GM11168 (cell line): ENCODE measurements around the gene CNTNAP2.

Source experiments
- in situ Hi-C: fragments of 300-500 bp; cut with MboI; formaldehyde crosslinking; loops from one replicate; pipeline ENCODE4 v1.12.0; 2022; ENCODE audit warnings: low sequenced_read_pairs; ENCODE audit not compliant: unreplicated experiment

CNTNAP2 gene

DNA sequence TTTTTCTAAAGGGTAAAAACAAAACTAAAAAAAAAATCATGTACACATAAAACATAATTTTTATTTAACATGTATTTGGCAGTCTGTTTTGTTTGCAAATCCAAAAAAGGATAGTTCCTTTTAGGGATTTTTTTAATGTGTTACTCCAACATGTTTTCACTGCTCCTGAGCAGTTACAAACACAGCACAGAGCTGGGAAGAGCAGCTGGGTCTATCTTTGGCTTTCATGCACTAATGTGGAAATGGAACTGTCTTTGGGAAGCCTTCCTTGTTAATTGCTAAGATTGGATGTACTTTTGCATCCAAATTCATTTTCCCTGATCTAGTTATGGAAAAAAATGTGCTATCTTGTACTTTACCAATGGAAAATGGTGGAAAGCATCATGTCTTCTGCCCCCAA is 1035.1 kb downstream of the CNTNAP2 start:
- in situ Hi-C loops, result no loop called here

DNA sequence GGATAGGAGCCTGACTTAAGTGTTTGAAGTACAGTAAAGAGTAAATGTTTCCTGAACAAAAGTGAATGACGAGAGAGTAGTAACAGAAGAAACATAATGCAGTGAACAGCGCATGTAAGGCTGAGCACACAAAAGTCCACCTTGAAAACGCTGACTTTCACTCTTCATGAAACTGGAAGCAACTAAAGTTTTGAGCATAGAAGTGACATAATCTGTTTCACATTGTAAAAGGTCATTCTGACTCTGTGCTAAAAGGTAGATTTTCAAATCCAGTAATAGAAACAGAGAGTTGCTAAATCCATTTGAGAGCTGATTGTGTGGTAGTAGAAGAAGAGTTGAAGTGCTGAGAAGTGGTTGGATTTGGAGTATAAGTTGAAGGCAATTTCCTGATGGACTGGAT is 1037.0 kb downstream of the CNTNAP2 start:
- in situ Hi-C loops, result no loop called here

DNA sequence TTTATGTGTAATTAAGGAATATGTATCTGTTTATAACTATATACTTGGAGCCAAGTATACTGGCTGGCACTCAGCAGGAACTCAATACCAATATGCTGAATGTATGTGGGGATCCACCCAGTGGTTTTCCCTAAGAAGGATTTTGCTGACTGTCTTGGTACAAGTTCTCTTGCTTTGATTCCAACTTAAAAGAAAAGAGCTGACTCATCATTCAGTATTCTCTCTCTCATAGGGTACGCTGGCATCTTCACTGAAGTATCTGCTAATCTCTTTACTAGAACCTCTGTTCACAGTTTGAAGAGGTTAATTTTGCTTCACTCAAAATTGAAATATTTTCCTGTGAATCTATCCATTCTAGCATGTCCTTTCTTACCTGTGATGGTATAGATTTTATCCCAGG is 1044.8 kb downstream of the CNTNAP2 start:
- in situ Hi-C loops, result no loop called here

DNA sequence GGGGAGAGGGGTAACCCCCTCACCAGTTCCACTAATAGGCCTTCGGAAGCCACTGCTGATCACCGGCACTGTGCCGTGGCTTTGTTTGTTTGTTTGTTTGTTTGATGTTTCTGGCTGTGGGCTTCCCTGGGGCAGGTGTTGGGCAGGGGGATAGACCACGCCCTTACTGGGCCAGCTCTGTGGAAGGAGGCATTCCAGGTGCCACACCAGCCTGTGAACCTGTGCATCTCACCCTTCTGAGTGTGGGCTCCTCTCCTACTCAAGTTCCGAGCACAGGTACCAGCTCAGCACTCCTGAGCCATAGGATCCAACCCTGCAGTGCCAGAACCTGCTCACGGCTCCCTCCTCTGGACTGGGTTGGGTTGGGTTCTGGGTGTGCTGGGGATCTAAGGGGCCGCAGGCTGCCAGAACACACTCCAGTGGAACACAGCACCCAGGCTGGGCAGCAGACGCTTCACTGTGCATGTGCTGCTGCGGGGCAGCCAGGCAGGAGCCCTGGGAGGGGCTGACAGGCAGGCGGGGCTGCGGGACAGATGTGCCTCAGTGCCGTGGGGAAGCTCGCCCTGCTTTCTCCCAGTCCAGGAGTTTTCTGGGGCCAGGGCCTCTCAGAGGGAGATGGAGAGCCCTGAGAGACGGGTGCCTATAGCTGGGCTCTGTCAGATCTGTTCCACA is 1053.9 kb downstream of the CNTNAP2 start:
- in situ Hi-C loops, result no loop called here

DNA sequence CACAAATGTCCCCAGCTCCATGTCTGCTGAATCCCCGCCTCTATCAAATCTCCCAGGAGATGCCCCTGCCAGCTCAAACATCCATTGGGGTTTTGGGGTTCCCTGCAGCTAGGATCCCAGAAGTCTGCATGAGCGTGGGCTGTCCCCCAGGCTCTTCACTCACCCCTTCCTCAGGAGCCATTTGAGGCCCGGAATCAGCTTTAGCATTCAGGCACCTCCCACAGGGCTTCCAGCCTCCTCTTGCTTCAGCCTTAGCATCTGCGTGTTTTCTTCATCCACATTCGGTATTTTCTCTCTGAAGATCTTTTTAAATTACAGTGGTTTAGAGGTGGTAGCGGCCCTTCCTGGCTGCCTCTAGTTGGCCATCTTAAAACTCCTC is 1054.4 kb downstream of the CNTNAP2 start:
- in situ Hi-C loops, result no loop called here

DNA sequence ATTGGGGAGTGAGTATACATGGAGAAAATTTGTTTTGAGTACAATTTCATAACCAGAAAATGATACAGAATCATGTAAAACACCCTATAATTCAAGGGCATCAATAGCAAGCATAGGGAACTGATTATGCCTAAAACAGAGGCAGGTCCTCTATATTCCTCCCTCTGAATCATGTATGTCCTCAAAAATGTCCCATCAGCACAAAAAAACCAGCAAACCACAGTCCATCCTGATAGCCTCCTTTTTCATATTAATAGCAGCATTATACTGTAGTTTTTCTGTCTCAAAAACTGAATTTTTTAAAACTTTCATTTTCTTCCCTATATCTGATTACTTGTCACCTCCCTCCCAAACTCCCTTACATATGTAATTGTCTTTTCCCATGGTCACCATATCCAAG is 1057.3 kb downstream of the CNTNAP2 start:
- in situ Hi-C loops, result no loop called here

DNA sequence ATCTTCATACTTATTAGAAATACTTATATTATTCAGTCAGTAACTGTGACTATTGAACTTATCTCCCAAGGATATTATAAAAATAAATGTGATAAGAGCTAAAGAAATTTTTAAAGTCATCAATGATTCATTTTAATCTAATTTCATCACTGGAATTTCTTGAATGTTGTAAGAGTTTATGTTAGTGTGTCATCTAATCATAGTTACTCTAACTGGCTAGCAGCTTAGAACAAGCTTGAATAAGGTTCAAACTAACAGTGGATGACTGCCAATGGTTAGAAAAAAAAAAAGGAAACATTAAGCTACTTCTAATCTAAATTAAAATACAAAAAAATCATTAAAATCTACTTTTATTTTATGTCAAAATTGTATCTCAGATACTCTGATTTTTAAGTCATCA is 1066.3 kb downstream of the CNTNAP2 start:
- in situ Hi-C loops, result no loop called here

DNA sequence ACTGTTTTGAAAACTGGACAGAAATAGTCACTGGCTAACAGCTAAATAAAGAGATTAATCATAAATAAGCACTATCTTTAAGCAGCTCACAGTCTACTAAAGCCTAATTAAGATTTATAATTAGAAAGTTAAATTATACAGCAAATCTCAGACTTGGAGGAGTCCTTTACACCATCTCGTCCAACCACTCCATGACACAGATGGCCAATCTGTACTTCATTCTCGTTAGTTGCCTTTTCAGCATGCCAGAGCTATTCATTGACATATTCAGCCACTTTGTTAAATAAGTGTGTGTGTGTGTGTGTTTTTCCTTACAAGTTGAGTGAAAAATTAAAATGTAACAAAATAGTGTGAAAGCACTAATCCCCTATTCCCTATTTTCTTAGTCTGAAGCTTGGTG is 1066.7 kb downstream of the CNTNAP2 start:
- in situ Hi-C loops, result no loop called here

DNA sequence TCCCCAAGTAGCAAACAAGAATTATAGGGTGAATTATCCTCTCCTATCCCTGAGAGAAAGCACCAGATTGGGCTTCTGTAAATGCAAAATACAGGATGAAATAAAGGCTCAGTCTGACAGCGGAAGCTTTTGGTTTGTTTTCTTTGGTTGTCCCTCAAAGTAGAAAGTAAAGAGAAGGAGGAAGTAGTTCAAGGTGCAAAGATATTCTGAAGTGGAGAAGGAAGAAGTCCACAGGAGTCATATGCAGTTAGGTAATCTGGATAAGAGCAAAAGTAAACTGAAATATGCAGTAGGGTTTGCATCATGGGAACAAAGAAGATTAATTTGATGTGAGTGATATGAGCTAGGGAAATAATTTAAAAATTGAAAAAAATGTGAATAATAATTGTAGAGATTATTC is 1071.9 kb downstream of the CNTNAP2 start:
- in situ Hi-C loops, result no loop called here

DNA sequence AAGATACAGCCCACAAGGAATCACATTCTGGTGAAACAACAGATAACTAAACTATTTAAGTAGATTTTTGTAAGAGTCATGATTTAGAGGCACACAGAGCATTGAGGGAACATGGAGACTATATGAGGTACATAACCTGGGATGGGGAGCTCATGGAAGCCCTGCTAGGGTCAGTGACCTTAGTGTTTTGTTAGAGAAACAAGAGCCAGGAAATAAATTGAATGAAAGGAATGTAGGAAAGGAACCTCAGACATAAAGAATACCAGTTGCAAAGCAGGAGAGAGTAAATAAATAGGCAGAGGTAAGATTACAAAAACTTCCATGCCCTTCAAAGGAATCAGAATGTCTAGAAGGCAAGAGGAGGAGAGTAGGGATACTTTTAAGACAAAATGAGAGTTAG is 1076.9 kb downstream of the CNTNAP2 start:
- in situ Hi-C loops, result no loop called here

DNA sequence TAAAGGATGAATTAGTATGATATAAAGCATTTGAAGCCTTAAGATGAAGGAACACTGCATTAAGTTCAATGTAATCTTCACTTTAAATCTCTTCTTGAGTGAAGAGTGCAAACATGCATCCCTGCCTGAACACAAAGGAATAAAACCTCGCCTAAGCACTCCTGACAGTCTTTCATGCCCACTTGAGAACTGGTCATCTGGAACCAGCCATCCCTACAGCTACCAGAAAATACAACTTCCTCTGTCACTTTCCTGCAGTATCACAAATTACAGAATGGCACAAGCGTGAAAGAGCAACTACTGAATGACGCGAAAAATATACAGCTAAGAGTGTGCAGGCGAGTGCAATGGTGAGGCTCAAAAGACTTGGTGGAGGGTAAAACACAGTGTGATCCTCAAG is 1079.9 kb downstream of the CNTNAP2 start:
- in situ Hi-C loops, result no loop called here

DNA sequence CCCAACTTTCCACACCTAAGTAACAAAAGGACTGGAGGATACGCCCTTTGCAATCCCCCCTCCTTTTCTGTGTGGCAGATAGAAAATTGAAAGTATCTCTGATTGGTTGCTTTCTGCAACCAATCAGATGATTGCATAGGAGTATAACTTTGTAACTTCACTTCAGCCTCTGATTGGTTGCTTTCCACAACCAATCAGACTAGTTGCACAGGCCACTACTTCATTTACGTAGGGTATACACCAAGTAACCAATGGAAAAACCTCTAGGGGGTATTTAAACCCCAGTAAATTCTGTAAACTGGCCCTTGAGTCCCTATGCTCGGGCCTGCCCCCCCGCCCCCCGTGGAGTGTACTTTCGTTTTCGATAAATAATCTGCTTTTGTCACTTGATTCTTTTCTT is 1080.4 kb downstream of the CNTNAP2 start:
- in situ Hi-C loops, result no loop called here

DNA sequence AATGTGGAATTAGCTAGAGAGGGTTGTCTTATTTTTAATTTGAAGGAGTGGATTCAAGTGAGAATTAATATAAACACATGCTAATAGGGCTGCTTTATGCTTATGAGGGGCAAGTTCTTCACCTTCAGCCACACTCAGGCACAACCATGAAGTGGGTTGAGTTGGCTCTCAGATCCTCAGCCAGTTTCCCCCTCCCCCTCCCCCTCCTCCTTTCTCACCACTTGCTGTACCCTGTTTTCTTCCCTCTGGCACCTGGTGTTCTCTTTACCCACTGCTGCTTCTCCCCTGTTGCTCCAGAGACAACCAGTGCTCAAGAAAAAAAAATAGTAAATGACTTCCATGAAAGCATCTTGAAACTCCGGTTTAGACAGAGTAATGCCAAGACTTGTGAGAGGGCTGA is 1083.3 kb downstream of the CNTNAP2 start:
- in situ Hi-C loops, result no loop called here

DNA sequence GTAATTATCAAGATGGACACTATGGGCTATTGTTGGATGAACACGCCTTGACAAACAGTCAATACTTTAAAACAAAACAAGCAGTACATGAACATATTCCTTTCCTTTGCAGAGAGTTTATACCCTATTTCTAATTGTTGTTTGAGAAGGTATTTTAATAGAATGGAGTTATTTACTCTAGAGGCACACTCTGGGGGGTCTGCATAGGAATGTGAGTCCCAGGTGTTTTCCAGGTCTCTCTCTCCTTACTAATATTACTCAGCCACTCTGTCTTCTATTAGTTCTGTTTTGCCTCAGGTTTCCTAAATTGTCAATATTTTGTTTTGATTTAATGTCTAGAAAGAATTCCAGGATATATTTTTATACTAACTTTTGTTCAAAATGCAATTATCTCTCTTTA is 1091.4 kb downstream of the CNTNAP2 start:
- in situ Hi-C loops, result no loop called here

DNA sequence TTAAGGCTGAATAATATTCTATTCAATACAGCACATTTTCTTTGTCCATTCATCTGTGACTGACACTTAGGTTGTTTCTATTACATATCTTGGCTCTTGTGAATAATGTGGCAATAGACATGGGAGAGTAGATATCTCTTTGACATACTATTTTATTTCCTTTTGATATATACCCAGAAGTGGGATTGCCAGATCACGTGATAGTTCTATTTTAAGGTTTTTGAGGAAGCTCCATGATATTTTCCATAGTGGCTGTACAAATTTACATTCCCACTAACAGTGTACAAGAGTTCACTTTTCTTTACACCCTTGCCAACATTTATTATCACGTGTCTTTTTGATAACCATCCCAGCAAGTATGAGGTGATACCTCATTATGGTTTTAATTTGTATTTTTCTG is 1114.7 kb downstream of the CNTNAP2 start:
- in situ Hi-C loops, result no loop called here

DNA sequence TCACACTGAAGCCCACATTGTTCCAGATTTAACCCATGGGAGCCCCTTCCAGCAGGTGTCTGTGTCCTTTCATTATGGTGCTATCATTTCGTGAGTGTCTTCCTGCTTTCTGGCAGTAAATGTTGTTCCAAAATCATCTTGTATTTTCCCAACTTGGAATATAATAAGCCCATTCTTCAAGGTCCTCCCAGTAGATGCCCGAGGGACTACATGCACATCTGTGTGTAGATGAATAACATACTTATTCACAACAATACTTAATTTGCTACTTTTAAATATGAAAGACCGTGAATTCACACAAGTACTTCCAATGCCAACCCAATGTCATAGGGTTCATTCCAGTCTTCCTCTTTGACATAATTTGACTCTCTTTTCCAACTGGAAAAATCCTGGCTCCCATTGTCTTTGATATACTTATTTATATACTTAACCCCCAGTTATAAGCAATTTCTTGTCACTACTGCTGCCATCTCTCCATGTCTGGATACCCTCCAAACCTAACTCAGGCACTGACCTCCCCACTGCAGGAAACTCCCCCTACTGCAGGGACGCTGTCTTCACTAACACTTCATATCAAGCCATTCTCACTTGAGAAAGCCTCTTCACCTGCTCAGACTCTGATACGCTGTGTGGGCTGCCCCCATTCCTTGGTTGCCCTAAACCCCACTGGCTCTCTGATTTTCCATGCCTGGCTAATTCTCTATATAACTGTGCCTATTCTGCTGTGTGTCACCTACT is 1119.2 kb downstream of the CNTNAP2 start:
- in situ Hi-C loops, result no loop called here

DNA sequence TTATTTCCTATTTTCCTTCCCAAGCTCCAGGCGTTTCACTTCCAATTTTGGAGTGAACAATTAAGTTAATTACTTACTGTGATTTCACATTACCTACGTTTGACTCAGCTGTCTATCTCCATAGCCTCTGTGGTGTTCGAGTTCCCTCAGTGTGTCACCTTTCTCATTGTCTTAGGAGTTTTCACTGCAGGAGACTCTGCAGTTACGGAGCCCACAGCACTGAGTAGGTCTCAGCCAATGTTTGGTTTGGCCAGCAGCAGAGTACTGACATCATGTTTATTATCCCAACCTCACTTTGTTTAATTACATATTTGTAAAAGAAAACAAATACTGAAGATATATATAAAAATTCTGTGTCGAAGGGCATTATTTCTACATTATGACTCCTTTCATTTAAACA is 1123.9 kb downstream of the CNTNAP2 start:
- in situ Hi-C loops, result no loop called here

DNA sequence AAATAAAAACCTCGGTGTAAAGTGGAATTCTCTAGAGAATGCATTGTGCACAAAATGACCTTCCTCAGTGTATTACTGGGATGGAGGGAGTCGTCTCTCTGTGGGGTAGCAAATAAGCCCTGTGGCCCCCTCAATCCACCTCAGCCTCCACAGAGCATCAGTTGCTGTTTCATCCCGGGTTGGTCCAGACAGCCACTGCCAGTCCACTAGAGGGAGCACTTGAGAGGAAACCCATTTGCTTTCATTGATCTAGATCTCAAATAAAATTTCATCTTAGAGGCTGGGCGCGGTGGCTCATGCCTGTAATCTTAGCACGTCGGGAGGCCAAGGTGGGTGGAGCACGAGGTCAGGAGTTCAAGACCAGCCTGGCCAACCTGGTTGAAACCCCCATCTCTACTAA is 1128.7 kb downstream of the CNTNAP2 start:
- in situ Hi-C loops, result no loop called here

DNA sequence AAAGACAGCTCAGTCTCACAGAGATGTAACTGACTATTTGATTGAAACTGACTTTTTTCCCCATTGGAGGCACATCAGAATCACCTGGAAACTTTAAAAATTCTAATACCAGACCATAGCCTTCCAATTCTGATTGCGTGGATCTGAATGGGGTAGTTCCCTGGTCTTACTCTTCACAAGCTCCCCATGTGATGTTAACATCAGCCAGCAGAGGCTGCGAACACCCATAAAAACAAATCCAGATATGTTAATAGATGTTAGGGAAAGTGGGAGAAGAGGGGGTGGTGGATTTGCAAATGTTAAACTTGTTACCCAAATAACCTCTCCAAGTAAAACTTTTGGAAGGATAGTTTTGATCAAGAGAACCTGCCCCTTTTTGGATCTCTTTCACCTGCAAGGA is 1133.4 kb downstream of the CNTNAP2 start:
- in situ Hi-C loops, result no loop called here

DNA sequence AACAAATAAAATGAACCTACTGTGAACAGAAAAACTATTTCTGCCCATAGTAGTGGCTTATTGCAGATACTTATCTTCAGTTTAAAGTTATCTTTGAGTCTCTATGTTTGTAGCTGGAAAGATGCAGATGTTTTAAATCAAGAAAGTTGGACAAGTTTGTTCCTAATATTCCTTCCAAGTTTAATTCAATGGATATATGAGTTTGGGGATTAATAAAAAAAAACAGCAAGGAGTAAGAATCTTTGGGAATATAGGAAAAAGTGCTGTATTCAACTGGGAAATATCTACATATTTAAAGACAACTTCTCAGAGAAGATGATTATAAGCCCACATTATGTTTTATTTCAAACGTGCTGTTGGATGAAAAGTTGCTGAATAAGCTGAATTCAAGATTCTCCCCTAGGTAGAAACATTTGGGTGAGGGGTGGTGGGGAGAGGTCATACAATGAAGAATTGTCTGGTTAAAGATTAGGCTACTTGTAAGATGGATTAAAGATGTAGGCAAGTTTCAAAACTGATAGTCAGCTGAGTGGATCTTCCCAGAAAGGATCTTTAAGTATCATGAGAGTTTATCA is 1135.2 kb downstream of the CNTNAP2 start:
- in situ Hi-C loops, result no loop called here

DNA sequence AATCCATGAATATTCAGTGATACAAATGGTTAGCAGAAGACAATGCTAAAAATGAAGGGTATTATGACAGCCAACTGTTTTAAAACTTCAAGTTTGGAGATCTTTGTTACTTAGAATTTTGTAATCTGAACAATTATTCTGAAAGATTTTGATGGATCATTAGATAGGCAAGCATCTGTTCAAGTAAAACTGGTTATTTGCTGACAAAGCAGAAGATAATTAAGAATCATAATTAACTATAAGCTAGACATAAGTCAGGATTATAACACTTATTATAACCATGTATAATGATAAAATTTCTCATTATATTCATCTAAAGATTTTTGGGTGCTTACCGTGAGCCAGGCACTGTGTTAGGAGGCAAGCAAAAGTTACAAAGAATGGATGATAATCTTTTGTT is 1145.1 kb downstream of the CNTNAP2 start:
- in situ Hi-C loops, result no loop called here

DNA sequence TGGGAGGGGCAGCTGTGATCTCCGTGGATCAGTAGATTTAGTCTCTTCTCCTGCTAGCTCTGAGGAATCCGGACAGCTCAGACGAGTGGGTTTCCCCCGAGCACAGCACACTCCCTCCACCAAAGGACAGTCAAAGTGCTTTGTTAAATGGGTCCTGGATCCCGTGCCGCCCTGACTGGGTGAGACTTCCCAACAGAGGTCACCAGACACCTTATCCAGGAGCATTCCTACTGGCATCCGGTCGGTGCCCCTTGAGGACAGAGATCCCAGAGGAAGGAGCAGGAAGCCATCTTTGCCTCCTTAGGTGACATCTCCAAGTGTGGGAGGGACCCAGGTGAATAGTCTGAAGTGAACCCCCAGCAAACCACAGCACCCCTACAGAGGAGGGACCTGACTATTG is 1148.9 kb downstream of the CNTNAP2 start:
- in situ Hi-C loops, result no loop called here
